Activated T-cell treated with anti-CD3 and anti-CD28 coated beads, Interleukin-2, amount 50 U/mL, for 72 hours (primary cell): Measurements from ENCODE around the gene ICAM5. TPM values are rescaled to one million over a fixed set of nuclear protein-coding genes. Genes with fewer than 3 reads are reported as not detected.
"Not testable (repeated sequence)": the region's sequence is repeated elsewhere in the genome, so short reads cannot be mapped to it uniquely, and the experiment has no call there.

ENCODE experiments used
- ATAC-seq, 2 donors: fragments of 150-1000 bp; cut with Tn5 transposase; replicated peaks in 1 of 2; 2 replicates each; pipeline ENCODE4 v1.10.0; 2021; ENCODE audit warnings: moderate library complexity in 2 of 2, mild to moderate bottlenecking in 1 of 2
- DNase-seq, 2 donors: peaks; one replicate each; pipeline ENCODE4 v3.0.0; 2021 to 2022; ENCODE audit warnings: mixed read lengths in 1 of 2
- H3K27ac Mint-ChIP-seq: one replicate; pipeline ENCODE4 v1.8.0; 2022; ENCODE audit warnings: mild to moderate bottlenecking, moderate library complexity, mixed read lengths
- H3K27me3 Mint-ChIP-seq: one replicate; pipeline ENCODE4 v1.8.0; 2022; ENCODE audit warnings: low read depth, mixed read lengths
- H3K36me3 Mint-ChIP-seq, 2 donors: one replicate each; pipeline ENCODE4 v1.8.0; 2022; ENCODE audit warnings: mixed read lengths in 2 of 2, mild to moderate bottlenecking in 1 of 2; ENCODE audit not compliant: insufficient read depth in 2 of 2
- H3K4me1 Mint-ChIP-seq: one replicate; pipeline ENCODE4 v1.8.0; 2022; ENCODE audit warnings: low read depth, mixed read lengths
- H3K4me3 Mint-ChIP-seq, 2 donors: one replicate each; pipeline ENCODE4 v1.8.0; 2022; ENCODE audit warnings: mild to moderate bottlenecking in 2 of 2, mixed read lengths in 2 of 2, moderate library complexity in 2 of 2
- H3K9me3 Mint-ChIP-seq, 2 donors: one replicate each; pipeline ENCODE4 v1.8.0; 2022; ENCODE audit warnings: mixed read lengths in 2 of 2
- total RNA-seq, 2 donors: library from RNA; stranded (reverse); gene quantifications; one replicate each; pipeline ENCODE4 v1.2.3, GENCODE V29; 2022

ICAM5 gene
- 1 to 10 TPM; 3.1 to 3.8 TPM for total RNA-seq

GRCh38 chr19:10289836-10290356, at the start of gene ICAM5:
Gene ICAM5 (plus strand): TSS chr19:10289952. CDS start chr19:10290044, 92 bp downstream.
- DNase-seq (peak; percentile 53 to 58), ATAC-seq (peak; percentile 13 to 14)
- Mint-ChIP-seq H3K4me3 (peak within 1 kb of the TSS; percentile 83 to 91), H3K27me3 (peaks cover 66% of the 10 kb centered on the region), H3K36me3 (peaks cover 0 to 6% of the 10 kb centered on the region in 2 donors), H3K27ac (peak within 1 kb of the TSS; percentile 61), H3K4me1 (peaks cover 76% of the 10 kb centered on the region), H3K9me3 (no peaks in the 10 kb centered on the region)

- H3K9me3 Mint-ChIP-seq, H3K27ac Mint-ChIP-seq, H3K36me3 Mint-ChIP-seq, H3K27me3 Mint-ChIP-seq, DNase-seq, H3K4me3 Mint-ChIP-seq, ATAC-seq: not testable (repeated sequence)
- H3K4me1 Mint-ChIP-seq = peaks cover 20% of the 10 kb centered on the region
Measured at GRCh38 chr19:10241826-10242449, 47.8 kb upstream of the ICAM5 start.

GRCh38 chr19:10243606-10244005, 46.1 kb upstream of the ICAM5 start:
- ATAC-seq (no peak), DNase-seq (no peak)
- Mint-ChIP-seq H3K4me1 (peaks cover 11% of the 10 kb centered on the region), H3K27me3 (no peaks in the 10 kb centered on the region), H3K4me3 (no peak overlapping the region), H3K36me3 (no peaks in the 10 kb centered on the region), H3K27ac (no peak overlapping the region), H3K9me3 (no peaks in the 10 kb centered on the region)

GRCh38 chr19:10245189-10245939, 44.4 kb upstream of the ICAM5 start:
- Mint-ChIP-seq H3K27me3 (no peaks in the 10 kb centered on the region), H3K27ac (no peak overlapping the region), H3K4me1 (no peaks in the 10 kb centered on the region), H3K4me3 (no peak overlapping the region), H3K9me3 (no peaks in the 10 kb centered on the region), H3K36me3 (no peaks in the 10 kb centered on the region)
- ATAC-seq (no peak), DNase-seq (no peak)

- Mint-ChIP-seq H3K27ac (no peak overlapping the region), H3K9me3 (no peaks in the 10 kb centered on the region), H3K27me3 (no peaks in the 10 kb centered on the region), H3K4me3 (no peak overlapping the region), H3K4me1 (no peaks in the 10 kb centered on the region), H3K36me3 (no peaks in the 10 kb centered on the region)
- DNase-seq (no peak), ATAC-seq (no peak)
Measured at GRCh38 chr19:10246511-10246910, 43.2 kb upstream of the ICAM5 start.

- H3K27me3 Mint-ChIP-seq = no peaks in the 10 kb centered on the region
- peaks cover 8 to 15% of the 10 kb centered on the region in 2 donors for H3K36me3 Mint-ChIP-seq
- peaks cover 20% of the 10 kb centered on the region for H3K4me1 Mint-ChIP-seq
- no peaks in the 10 kb centered on the region for H3K9me3 Mint-ChIP-seq
- peak within 1 kb of the TSS; percentile 94 to 96 for H3K4me3 Mint-ChIP-seq
- ATAC-seq (peak; percentile 96 to 97), DNase-seq (peak; percentile 95 to 98)
- peak within 1 kb of the TSS; percentile 94 for H3K27ac Mint-ChIP-seq
Measured at GRCh38 chr19:10251792-10252694, 37.7 kb upstream of the ICAM5 start, which contains the start of gene MRPL4. Gene MRPL4 (plus strand): TSS chr19:10252214. CDS start chr19:10252254, 40 bp downstream.

GRCh38 chr19:10252707-10253106, 37.0 kb upstream of the ICAM5 start:
- no peaks in the 10 kb centered on the region for H3K9me3 Mint-ChIP-seq
- H3K4me3 Mint-ChIP-seq = peak overlapping the region; percentile 94 to 96
- peak overlapping the region; percentile 74 for H3K27ac Mint-ChIP-seq
- peaks cover 24% of the 10 kb centered on the region for H3K4me1 Mint-ChIP-seq
- no peak for DNase-seq
- ATAC-seq = no peak
- peaks cover 13 to 21% of the 10 kb centered on the region in 2 donors for H3K36me3 Mint-ChIP-seq
- H3K27me3 Mint-ChIP-seq = no peaks in the 10 kb centered on the region

GRCh38 chr19:10254244-10254643, 35.5 kb upstream of the ICAM5 start:
- Mint-ChIP-seq H3K36me3 (peaks cover 13 to 28% of the 10 kb centered on the region in 2 donors), H3K4me3 (peak overlapping the region in 1 of 2 donors; percentile 47), H3K27ac (peak overlapping the region; percentile 3), H3K4me1 (peaks cover 32% of the 10 kb centered on the region), H3K27me3 (no peaks in the 10 kb centered on the region), H3K9me3 (no peaks in the 10 kb centered on the region)
- no peak for DNase-seq
- ATAC-seq = no peak

- Mint-ChIP-seq H3K4me1 (peaks cover 42% of the 10 kb centered on the region), H3K9me3 (no peaks in the 10 kb centered on the region), H3K4me3 (no peak overlapping the region), H3K27me3 (no peaks in the 10 kb centered on the region), H3K27ac (no peak overlapping the region), H3K36me3 (peaks cover 13 to 28% of the 10 kb centered on the region in 2 donors)
- ATAC-seq (no peak), DNase-seq (no peak)
Measured at GRCh38 chr19:10255358-10255757, 34.4 kb upstream of the ICAM5 start.

- no peak for ATAC-seq
- H3K4me3 Mint-ChIP-seq = no peak overlapping the region
- no peak for DNase-seq
- no peaks in the 10 kb centered on the region for H3K9me3 Mint-ChIP-seq
- peaks cover 53% of the 10 kb centered on the region for H3K4me1 Mint-ChIP-seq
- peaks cover 13 to 28% of the 10 kb centered on the region in 2 donors for H3K36me3 Mint-ChIP-seq
- no peaks in the 10 kb centered on the region for H3K27me3 Mint-ChIP-seq
- H3K27ac Mint-ChIP-seq = no peak overlapping the region
Measured at GRCh38 chr19:10256551-10256950, 33.2 kb upstream of the ICAM5 start.

- ATAC-seq (no peak), DNase-seq (no peak)
- Mint-ChIP-seq H3K27ac (peak overlapping the region; percentile 14), H3K27me3 (no peaks in the 10 kb centered on the region), H3K36me3 (peaks cover 13 to 28% of the 10 kb centered on the region in 2 donors), H3K4me1 (peaks cover 59% of the 10 kb centered on the region), H3K4me3 (no peak overlapping the region), H3K9me3 (no peaks in the 10 kb centered on the region)
Measured at GRCh38 chr19:10256970-10257615, 32.7 kb upstream of the ICAM5 start.

GRCh38 chr19:10258080-10258710, 31.6 kb upstream of the ICAM5 start:
- Mint-ChIP-seq H3K27ac (no peak overlapping the region), H3K36me3 (peaks cover 13 to 27% of the 10 kb centered on the region in 2 donors), H3K27me3 (no peaks in the 10 kb centered on the region), H3K9me3 (no peaks in the 10 kb centered on the region), H3K4me3 (no peak overlapping the region), H3K4me1 (peaks cover 52% of the 10 kb centered on the region)
- DNase-seq (no peak), ATAC-seq (no peak)
